Body of pancreas (tissue), 4 donors: ENCODE measurements around the gene LRRK1. TPM values are rescaled to one million over a fixed set of nuclear protein-coding genes. Genes with fewer than 3 reads are reported as not detected.

Source experiments
- ATAC-seq: fragments of 150-250 bp; one replicate; pipeline ENCODE4 v1.9.1; 2016
- DNase-seq, 4 donors: peaks; one replicate each; pipeline ENCODE4 v3.0.0-alpha.2; 2019
- H3K27ac ChIP-seq, 4 donors: fragments of 200-600 bp; sonication (generic); 1 replicate in 3 of 4; 2 replicates in 1 of 4; pipeline versions ENCODE4 v1.5.1 to v1.6.1; 2016 to 2019; ENCODE audit warnings: mild to moderate bottlenecking in 1 of 4, mixed read lengths in 1 of 4, moderate library complexity in 1 of 4
- H3K27me3 ChIP-seq, 2 donors: fragments of 200-600 bp; sonication (generic); one replicate each; pipeline ENCODE4 v1.6.0; 2016; ENCODE audit warnings: mild to moderate bottlenecking in 1 of 2
- H3K36me3 ChIP-seq, 2 donors: fragments of 200-600 bp; sonication (generic); replicated peaks in 1 of 2; 2 replicates each; pipeline ENCODE4 v1.5.1; 2016; ENCODE audit warnings: low read depth in 2 of 2; ENCODE audit not compliant: insufficient read depth in 1 of 2
- H3K4me1 ChIP-seq: fragments of 200-600 bp; sonication (generic); one replicate; pipeline ENCODE4 v1.6.0; 2016
- H3K4me3 ChIP-seq, 2 donors: fragments of 200-600 bp; sonication (generic); 1 replicate in 1 of 2; 2 replicates in 1 of 2; pipeline ENCODE4 v1.5.1; 2016 to 2019
- H3K9me3 ChIP-seq, 3 donors: fragments of 200-600 bp; sonication (generic); 1 replicate in 2 of 3; 2 replicates in 1 of 3; pipeline ENCODE4 v1.5.1; 2016
- CTCF ChIP-seq, 7 experiments: fragments of 450-650 bp in 4 of 7; fragments of 200-600 bp in 3 of 7; sonication (generic) in 3 of 7; IDR thresholded peaks; one replicate each; pipeline ENCODE4 v1.5.1; 2016 to 2019; ENCODE audit warnings: antibody characterized with exemption in 7 of 7
- POLR2A ChIP-seq, 3 donors: fragments of 450-650 bp; IDR thresholded peaks; one replicate each; pipeline ENCODE4 v1.6.1; 2016; ENCODE audit warnings: antibody characterized with exemption in 3 of 3, mild to moderate bottlenecking in 2 of 3
- WGBS, 2 donors: methylation state at CpG; one replicate each; pipeline ENCODE4 v1.1.5; 2017; 5-methylcytosine and 5-hydroxymethylcytosine counted together
- intact Hi-C: fragments of 100-400 bp; cut with DNase I; formaldehyde crosslinking; loops from one replicate; pipeline ENCODE4 v1.15.1; 2023
- total RNA-seq, 2 donors: library from RNA; depleted of rRNA; stranded (reverse); fragments of >200 nt; gene quantifications; one replicate each; pipeline ENCODE4 v1.1.0, GENCODE V29; 2016

Gene LRRK1
- total RNA-seq, 2 donors from 2014 or later, result 12.2 to 14.0 TPM

DNA sequence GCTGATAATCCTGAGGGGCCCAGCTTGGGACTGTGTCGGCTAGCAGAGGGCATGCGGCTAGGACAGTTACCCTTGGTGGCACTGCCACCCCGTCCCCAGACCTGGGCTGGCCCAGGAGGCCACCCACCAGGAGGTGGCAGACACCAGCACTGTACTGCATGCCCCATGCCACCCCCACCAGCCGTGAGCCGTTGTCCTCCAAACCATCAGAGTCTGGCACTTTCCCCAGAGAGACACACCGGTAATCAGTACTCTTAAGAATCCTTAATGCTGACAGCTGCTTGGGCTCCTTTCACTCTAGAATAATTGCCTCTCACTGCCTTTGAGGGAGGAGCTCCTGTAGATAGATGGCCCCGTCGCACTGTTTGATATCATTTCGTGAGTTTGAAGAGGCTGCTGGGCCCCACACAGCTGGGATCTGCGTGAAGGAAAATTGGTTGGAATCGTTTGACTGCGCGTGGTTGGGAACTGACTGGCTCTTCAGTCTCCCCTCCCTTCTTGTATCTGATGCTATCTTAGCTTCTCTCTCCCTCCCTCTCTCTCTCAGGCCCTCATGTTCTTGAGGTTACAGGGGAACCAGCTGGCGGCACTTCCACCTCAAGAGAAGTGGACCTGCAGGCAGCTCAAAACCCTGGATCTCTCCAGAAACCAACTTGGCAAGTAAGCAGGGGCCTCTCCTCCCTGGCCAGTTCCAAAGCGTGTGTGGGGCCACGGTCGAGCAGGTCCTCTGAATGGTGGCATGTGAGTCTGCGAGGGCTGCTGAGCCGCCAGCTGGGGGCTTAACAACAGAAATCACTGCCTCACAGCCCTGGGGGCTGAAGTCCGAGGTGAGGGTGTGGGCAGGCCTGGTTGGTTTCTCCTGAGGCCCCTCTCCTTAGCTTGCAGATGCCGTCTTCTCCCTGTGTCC lies 94.9 kb downstream of the LRRK1 start:
- no peak for TF ChIP-seq CTCF (IDR thresholded peaks at IDR 0.05)
- TF ChIP-seq POLR2A (IDR thresholded peaks at IDR 0.05), result no peak
- 80 to 82% methylated on average over 16 to 21 of the region's 21 CpGs for WGBS, 2 donors
- intact Hi-C loops, result loop anchor here (5.0 kb wide), 1 partner anchor 243 kb away; no protein-coding TSS in a partner anchor

DNA sequence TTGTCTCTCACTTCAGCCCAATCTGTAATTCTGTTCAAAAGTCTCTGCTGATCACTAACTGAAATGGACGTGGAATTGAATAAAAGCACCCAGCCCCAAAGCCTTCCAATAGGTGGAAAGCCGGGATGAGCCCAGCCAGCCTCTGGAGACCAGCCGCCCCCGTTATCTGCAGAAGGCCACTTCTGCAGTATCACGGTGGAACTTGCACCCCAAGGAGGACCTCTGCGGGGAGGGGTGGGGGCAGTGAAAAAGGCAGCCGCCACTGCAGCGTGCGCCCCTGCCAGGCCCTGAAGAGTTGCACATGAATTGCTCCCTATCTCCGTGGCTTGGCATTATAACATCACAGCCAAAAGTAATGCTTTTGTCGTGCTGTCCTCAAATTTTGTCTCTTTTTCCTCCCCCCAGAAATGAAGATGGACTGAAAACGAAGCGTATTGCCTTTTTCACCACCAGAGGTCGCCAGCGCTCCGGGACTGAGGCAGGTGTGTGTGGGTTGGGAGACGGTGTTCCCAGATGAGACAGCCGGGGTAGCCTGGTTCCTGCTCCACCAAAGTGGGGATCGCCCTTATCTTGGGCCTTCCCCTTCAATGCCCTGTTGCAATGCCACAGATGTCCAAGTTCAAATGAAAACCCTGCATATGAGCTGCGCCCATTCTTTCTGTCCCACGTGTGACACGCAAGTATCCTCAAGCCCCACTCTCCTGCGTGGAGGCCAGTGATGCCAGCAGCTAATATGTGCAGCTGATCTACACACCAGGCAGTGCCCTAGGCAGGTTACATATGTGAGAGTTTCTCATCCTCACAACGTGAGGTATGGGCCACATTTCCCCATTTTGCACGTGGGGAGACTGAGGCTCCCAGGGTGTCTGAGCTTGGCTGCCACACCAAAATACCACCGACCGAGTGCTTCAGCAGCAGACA lies 96.0 kb downstream of the LRRK1 start:
- ATAC-seq (peak; percentile 75), DNase-seq (peak; percentile 66 to 74 (median 71))
- Histone ChIP-seq H3K4me1 (no peaks in the 10 kb centered on the region), H3K36me3 (no peaks in the 10 kb centered on the region), H3K4me3 (no peak overlapping the region), H3K27ac (no peak overlapping the region), H3K9me3 (no peaks in the 10 kb centered on the region), H3K27me3 (no peaks in the 10 kb centered on the region)
- 46 to 49% methylated on average over 27 of the region's 27 CpGs for WGBS, 2 donors
- intact Hi-C loops, result loop anchor here (5.0 kb wide), 1 partner anchor 242 kb away; no protein-coding TSS in a partner anchor
- TF ChIP-seq POLR2A (IDR thresholded peaks at IDR 0.05) (no peak), CTCF (IDR thresholded peaks at IDR 0.05) (peak; percentile 69 to 82 (median 77))

More for the DNA sequence above, 94.9 kb downstream of the LRRK1 start:
- Histone ChIP-seq H3K9me3 (no peaks in the 10 kb centered on the region), H3K27me3 (no peaks in the 10 kb centered on the region), H3K4me3 (no peak overlapping the region), H3K27ac (no peak overlapping the region), H3K4me1 (peaks cover 2% of the 10 kb centered on the region), H3K36me3 (no peaks in the 10 kb centered on the region)
- DNase-seq (no peak), ATAC-seq (no peak)

- Histone ChIP-seq H3K9me3 (no peaks in the 10 kb centered on the region), H3K36me3 (no peaks in the 10 kb centered on the region), H3K4me1 (no peaks in the 10 kb centered on the region), H3K27ac (no peak overlapping the region), H3K4me3 (no peak overlapping the region), H3K27me3 (no peaks in the 10 kb centered on the region)
- DNase-seq (no peak), ATAC-seq (no peak)
- WGBS, 2 donors, result 93 to 94% methylated on average over 6 to 7 of the region's 7 CpGs
- intact Hi-C loops, result no loop called here
- TF ChIP-seq CTCF (IDR thresholded peaks at IDR 0.05) (no peak), POLR2A (IDR thresholded peaks at IDR 0.05) (no peak)
These were observed 97.4 kb downstream of the LRRK1 start for GRCh38 chr15:101016581-101016980.

DNA sequence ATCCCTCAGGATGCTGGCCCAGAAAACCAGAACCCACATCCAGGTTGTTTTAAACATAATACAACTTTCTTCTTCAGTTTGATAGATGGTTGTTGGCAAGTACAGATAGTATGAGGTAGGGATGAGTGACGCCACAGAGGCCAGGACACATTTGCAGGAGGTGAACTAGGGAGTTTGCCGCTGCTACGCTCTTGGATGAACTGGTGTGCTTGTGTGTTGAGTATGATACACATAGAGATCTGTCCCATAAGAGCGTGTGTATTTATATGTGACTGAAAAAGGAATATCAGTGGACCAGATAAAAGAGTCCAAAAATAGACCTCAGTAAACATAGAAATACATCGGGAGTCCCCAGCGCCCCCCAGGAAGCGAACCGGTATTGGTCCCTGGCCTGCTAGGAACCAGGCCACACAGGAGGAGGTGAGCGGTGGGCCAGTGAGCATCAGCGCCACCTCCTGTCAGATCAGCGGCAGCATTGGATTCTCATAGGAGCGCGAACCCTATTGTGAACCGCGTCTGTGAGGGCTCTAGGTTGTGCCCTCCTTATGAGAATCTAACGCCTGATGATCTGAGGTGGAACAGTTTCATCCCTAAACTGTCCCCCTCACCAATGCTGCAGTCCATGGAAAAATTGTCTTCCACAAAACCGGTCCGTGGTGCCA lies 98.1 kb downstream of the LRRK1 start:
- no peaks in the 10 kb centered on the region for H3K27me3 ChIP-seq
- DNase-seq (no peak), ATAC-seq (no peak)
- TF ChIP-seq POLR2A (IDR thresholded peaks at IDR 0.05) (no peak), CTCF (IDR thresholded peaks at IDR 0.05) (no peak)
- intact Hi-C loops, result no loop called here
- no peaks in the 10 kb centered on the region for H3K4me1 ChIP-seq
- no peak overlapping the region for H3K27ac ChIP-seq
- WGBS, 2 donors, result 84% methylated on average over 13 to 18 of the region's 18 CpGs
- H3K36me3 ChIP-seq, result no peaks in the 10 kb centered on the region
- no peak overlapping the region for H3K4me3 ChIP-seq
- no peaks in the 10 kb centered on the region for H3K9me3 ChIP-seq
